ENCODE results near the gene LYAR.
"Not testable (repeated sequence)": the region's sequence is repeated elsewhere in the genome, so short reads cannot be mapped to it uniquely, and the experiment has no call there.

LYAR gene

GRCh38 chr4:4259484-4260100 lies 30.4 kb downstream of the LYAR start:
- no peak for DNase-seq

DNA sequence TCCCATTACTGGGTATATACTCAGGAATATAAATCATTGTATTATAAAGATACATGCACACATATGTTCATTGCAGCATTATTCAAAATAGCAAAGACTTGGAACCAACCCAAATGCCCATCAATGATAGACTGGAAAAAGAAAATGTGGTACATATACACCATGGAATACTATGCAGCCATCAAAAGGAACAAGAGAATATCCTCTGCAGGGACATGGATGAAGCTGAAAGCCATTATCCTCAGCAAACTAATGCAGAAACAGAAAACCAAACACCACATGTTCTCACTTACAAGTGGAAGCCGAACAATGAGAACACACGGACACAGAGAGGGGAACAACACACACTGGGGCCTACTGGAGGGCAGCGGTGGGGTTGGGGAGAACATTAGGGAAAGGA lies 32.2 kb downstream of the LYAR start:
- not testable (repeated sequence) for DNase-seq

GRCh38 chr4:4256799-4257198 lies 33.2 kb downstream of the LYAR start:
- no peak for DNase-seq

- no peak for DNase-seq
These were observed 35.3 kb downstream of the LYAR start for GRCh38 chr4:4254666-4255065.

GRCh38 chr4:4254199-4254598 lies 35.8 kb downstream of the LYAR start:
- DNase-seq, result no peak

GRCh38 chr4:4249866-4250265 lies 40.1 kb downstream of the LYAR start:
- no peak for DNase-seq

GRCh38 chr4:4249342-4249741 lies 40.6 kb downstream of the LYAR start:
- DNase-seq, result not testable (repeated sequence)

GRCh38 chr4:4248885-4249203 lies 41.1 kb downstream of the LYAR start:
- DNase-seq, result no peak

DNA sequence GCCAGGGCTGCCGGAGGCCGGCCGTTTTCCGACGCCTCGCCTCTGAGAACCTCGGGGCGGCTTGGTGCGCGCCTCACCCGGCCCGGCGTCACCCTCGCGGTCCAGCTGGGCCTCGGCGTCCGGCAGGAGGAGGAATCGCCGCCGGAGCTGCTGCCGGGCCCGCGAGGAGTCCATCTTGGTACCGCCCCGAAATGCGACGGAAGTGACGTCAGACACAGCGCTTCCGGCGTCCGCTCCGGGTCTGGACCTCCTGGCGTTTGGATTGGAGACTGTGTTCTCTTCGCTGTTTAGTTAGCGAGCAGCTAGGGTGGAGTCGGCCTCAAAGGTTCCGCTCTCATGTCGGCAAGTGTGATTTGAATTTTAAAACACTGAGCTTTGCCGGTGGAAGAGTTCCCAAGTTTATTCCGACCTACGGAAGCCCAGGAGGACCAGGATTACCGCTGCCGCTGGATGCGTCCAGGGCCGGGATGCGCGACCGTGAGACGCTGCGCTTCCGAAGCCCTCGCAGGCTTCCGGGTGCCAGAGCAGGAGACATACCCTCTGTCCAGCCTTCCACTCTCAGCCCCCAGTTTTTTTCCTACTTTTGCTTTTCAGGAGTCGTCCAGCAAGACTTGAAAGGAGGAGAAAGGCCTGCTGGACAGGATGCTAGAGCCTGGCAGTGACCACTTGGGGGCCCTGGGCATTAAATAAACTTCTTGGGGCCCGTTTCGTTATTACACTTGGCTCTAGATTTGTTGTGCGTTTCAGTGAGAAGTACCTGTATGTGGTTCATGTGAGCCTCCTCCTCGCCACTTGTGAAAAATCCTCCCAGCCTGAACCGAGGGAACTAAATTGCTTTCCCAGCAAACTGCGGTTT lies 41.7 kb downstream of the LYAR start, which contains the start of gene TMEM128:
TSS of gene TMEM128 (minus strand) at position 195 of the 856 bp plus-strand sequence. CDS start at position 174, 21 bp downstream.
- DNase-seq, result peak; percentile 93

GRCh38 chr4:4247696-4248028 lies 42.3 kb downstream of the LYAR start:
- DNase-seq, result no peak

DNA sequence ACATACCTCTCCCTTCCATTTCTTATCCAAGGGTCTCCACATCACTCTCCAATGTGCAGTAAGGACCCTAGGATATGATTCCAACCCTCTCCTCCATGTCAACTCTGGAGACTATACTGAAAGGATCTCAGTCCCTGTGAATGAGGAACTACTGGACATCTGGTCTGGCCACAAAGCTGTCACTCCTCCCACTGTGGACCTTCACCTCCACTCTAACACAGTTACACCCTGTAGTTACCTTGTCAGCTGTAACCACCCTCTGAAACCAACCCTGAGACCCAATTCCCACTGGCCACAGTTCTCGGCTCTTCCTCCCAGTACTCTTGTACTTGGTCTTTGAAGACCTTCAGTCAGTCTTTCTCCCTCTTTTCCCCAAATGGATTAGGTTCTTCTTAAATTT lies 44.8 kb downstream of the LYAR start:
- DNase-seq, result no peak

GRCh38 chr4:4239551-4239950 lies 50.4 kb downstream of the LYAR start:
- DNase-seq, result not testable (repeated sequence)

DNA sequence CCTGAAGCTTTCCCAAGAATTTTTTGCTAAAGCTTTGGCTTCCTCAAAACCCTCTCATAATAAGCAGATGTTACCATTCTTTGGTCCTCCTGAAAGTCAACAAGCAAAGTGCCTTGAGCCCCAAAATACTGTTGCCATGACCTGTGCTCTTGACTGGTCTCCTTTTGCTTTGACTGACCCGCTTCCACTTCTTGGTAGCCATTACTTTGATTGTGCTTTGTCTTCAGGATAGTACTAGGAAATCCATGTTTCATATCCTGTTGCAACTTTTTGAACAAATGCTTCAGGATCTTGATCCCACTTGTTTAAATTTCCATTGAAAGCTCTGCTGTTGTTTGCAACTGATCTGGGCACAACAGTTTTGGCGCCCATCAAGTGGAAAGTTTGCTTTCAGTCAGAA lies 56.3 kb downstream of the LYAR start:
- no peak for DNase-seq

DNA sequence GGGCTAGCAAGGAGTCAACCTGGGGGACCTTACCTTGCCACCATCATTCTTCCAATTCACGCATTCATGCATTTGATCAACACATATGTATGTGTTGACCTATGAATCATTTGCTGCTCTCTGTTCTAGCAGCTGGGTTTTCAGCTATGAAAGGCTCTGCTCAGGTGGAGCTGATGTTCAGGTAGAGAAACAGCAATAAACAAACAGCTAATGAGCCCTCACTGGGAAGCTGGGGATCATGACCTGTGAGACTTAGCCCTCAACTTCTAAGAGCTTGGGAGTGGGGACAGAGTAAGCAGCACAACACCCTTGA lies 61.6 kb downstream of the LYAR start:
- DNase-seq, result no peak

DNA sequence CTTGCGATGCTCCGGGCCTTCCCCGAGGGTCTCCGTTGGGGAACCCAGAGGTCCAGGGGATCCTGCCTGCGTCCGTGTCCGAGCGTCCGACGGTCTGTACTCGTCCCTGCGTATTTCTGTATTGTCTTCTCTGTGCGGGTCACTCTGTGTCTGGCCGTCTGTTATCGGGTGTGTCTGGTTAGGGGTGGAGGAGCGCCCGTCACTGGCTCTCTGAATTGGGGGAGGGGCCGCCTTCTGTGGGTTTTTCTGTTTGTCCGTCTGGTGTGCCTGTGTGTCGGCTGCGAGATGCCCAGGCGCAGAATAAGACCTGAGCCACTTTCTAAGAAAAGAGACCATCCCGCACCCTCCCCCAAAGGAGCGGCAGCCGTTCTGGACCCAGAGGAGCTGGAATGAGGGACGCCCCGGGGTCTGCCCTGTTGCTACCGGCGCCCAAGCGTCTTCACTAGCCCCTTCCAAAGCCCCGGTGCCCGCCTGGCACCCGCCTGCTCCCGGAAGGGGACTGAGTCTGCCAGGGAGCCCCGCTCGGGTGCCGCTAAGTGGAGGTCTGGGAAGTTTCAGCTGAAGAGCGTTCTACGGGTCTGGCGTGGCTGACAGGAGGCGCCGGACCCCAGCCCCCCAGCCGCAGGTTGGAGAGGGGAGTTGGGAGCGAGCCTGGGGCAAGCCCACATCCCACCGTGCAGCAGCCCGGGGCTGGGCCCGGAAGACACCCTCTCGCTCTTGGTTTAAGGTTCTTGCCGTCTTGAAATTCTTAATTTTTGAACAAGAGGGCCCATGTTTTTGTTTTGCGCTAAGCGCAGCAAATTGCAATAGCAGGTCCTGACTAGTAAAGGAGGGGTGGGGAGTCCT lies 62.2 kb downstream of the LYAR start:
- DNase-seq, result no peak

GRCh38 chr4:4226606-4227438 lies 63.1 kb downstream of the LYAR start, which contains the start of gene OTOP1:
TSS of gene OTOP1 (minus strand) at chr4:4226929. CDS start at chr4:4226864, 65 bp downstream.
- no peak for DNase-seq

DNA sequence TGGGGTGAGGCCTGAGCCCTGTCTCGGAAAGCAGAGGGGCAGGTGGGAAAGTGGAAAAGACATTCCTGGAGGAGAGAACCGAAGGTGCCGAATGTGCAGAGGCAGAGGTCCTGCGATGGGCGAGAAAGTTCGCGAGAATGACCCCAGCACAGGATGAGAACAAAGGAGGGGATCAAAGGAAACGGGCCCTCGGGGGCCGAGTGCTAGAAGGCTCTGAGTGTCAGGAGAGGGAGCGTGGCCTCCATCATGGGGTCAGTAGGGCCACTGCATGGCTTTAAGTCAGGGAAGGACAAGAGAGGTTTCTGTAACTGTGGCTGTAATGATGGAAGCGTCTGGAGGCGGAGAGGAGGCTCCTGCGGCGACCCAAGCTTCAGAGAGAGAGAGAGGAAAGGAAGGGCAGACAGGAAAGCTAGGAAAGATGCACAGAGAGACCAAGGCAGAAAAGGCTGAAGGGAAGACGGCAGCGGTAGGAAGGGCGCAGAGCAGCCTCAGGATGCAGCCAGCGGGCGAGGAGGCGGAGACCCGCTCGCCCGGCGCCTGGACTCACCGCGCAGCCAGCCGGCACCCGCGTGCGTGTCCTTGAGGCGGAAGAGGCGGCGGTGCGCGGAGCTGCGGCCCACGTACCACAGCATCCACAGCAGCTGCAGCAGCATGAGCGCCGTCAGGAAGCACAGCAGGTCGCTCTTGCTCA lies 63.9 kb downstream of the LYAR start:
- DNase-seq, result peak; percentile 7

Data from EL (cell line).